Brain microvascular endothelial cell (primary cell): Measurements from ENCODE around the gene USF3.
A peak's percentile ranks its signal among the peaks of the same experiment; 100 is the strongest.

ENCODE experiments used
- DNase-seq: peaks from one replicate; pipeline ENCODE4 v3.0.0-alpha.2; 2020
- H3K27ac ChIP-seq: fragments of 250-450 bp; sonication (Bioruptor Pico); 2 replicates; pipeline ENCODE4 v1.5.1; 2020; ENCODE audit warnings: mild to moderate bottlenecking, moderate library complexity
- H3K27me3 ChIP-seq: fragments of 250-450 bp; sonication (Bioruptor Pico); replicated peaks from 2 replicates; pipeline ENCODE4 v1.5.1; 2020; ENCODE audit warnings: mild to moderate bottlenecking
- H3K36me3 ChIP-seq: fragments of 250-450 bp; sonication (Bioruptor Pico); replicated peaks from 2 replicates; pipeline ENCODE4 v1.5.1; 2020; ENCODE audit warnings: mild to moderate bottlenecking
- H3K4me3 ChIP-seq: 2 replicates; pipeline ENCODE4 v1.5.1; 2011; ENCODE audit warnings: low read depth, mild to moderate bottlenecking, control low read depth, low read length, moderate library complexity
- CTCF ChIP-seq: IDR thresholded peaks from 2 replicates; pipeline ENCODE4 v1.5.1; 2011; ENCODE audit warnings: low read depth, mild to moderate bottlenecking, moderate library complexity, low read length, control low read depth, inconsistent platforms; ENCODE audit errors: missing control alignments
- in situ Hi-C: cut with HindIII; loops from 2 replicates; pipeline ENCODE4 v1.10.0; 2017; ENCODE audit warnings: low sequenced_read_pairs, low pct_ligation_motif_present

The USF3 gene

DNA sequence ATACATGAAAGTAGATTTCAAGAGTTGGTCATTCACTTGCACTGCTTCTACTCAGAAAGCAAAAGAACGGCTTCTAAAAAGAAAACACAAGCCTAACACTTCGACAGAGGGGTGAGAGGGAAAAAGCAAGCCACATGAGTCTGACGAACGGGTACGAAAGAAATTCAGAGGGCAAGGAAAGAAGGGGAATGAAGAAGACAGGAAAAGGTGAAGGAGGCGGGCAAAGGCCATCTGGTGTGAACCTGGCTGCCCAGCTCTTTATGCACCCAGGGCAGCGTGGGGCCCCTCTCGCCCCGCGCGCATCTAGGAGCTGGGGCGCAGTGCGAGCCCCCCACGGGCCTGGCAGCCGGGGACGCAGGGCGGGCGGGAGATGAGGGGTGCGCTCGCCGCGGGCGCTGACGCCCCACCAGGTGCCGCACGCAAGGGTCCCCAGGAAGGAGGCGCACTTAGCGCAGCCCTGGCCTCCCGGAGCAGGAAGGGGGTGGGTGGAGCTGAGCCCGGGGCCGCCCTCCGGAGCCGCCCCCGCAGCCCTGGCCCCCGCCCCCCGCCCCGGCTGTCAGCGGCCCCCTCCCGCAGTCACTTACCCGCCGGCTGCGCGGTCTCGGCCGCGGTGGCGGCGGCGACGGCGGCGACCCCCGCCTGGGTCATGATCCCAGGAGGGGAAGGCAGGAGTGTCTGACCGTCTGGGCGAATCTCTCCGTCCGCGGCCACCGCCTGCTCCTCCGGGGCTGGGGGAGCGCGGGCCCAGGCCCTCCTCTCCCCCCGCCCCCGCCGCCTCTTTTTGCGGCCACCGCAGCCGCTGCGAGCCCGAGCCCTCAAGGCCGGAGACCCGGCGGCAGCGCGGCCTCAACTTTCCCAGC is at the start of gene USF3:
Gene USF3, minus strand, starts transcription at position 857 of the 860 bp plus-strand sequence. CDS start 21,764 bp downstream, outside the sequence.
- in situ Hi-C loops = no loop called here
- Histone ChIP-seq H3K36me3 (no peaks in the 10 kb centered on the region), H3K27me3 (no peaks in the 10 kb centered on the region), H3K4me3 (peak within 1 kb of the TSS; percentile 75), H3K27ac (peak within 1 kb of the TSS; percentile 84)
- DNase-seq = peak; percentile 22
- TF ChIP-seq CTCF = no peak

- DNase-seq = peak; percentile 91
- peak; percentile 68 for TF ChIP-seq CTCF
- peak within 1 kb of the TSS; percentile 97 for H3K27ac ChIP-seq
Measured at GRCh38 chr3:113745756-113746547, 49.5 kb upstream of the USF3 start, which contains the start of gene NAA50. Gene NAA50, minus strand, starts transcription at chr3:113746249. Its CDS starts 300 bp downstream, at chr3:113745949.

DNA sequence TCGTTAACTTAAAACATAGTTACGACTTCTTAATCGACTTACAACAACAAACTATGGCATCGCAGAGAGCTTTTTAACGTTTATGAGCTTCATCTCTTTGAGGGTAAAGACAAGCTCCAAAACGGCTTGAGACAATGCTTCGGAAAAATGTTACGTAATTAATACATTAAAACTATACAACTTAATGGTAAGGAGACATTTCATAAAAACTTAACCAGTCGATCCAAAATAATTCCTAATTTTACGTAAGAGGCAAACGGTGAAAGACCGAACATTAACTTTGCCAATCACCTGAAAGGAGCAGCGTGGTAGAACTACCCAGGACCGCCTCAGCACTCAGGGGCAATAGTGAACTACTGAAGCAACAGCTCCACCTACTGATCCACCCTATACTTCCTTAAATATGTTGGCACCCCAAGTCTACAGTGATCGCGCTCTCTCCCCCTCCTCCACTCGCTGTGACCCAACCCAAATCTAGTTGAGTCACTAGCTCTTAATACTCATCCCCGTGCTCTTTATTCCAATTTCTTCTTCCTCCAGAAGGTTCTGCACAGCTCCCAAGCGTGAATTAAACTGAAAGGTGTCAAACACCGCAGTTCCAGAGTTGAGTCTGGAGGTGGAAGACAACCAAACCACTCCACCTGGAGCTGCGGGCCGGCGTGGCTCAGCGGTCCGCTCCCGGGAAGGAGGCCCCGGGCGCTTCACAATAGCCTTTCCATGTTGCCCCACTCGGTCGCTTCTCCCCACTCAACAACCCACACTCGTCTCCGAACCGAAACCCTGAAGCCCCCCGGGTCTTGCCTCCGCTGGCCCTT is 48.7 kb upstream of the USF3 start:
- no peaks in the 10 kb centered on the region for H3K27me3 ChIP-seq
- peak overlapping the region; percentile 94 for H3K4me3 ChIP-seq
- no peaks in the 10 kb centered on the region for H3K36me3 ChIP-seq
- DNase-seq = peak; percentile 86
- peak; percentile 72 for TF ChIP-seq CTCF
- in situ Hi-C loops = no loop called here
- H3K27ac ChIP-seq = peak overlapping the region; percentile 97

More at GRCh38 chr3:113745756-113746547, 49.5 kb upstream of the USF3 start, which contains the start of gene NAA50:
- in situ Hi-C loops = no loop called here
- Histone ChIP-seq H3K36me3 (no peaks in the 10 kb centered on the region), H3K27me3 (no peaks in the 10 kb centered on the region), H3K4me3 (peak within 1 kb of the TSS; percentile 94)

DNA sequence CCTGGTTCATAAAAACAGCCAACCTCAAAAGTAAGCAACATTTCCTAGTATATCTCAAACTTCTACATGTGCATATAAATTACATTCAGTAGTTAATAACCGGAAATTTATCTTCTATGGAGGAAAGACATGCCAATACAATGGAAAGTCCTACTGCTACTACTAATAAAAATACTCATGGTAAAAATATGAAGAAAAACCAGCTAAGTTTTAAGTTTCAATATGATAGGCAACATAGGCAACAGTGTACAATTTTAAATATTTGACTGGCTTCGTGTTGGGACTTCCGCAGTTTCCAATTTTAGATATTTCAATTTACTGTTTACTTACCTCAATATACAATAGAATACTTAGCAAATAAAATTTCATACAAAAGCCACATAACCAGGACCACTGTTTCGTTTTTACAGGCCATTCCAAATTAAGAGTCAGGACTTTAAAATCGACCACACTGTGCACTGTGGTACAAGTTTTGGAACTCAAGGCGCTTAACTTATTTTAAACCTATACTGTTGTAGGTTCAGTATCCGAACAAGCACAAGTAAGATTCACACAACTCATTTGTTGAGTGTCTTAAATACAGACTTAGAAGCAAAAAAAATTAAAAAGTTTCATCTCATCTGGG is 46.7 kb upstream of the USF3 start:
- Histone ChIP-seq H3K36me3 (no peaks in the 10 kb centered on the region), H3K27me3 (no peaks in the 10 kb centered on the region), H3K27ac (no peak overlapping the region), H3K4me3 (no peak overlapping the region)
- in situ Hi-C loops = no loop called here
- no peak for DNase-seq
- TF ChIP-seq CTCF = no peak

- in situ Hi-C loops = no loop called here
- Histone ChIP-seq H3K27ac (no peak overlapping the region), H3K4me3 (no peak overlapping the region), H3K36me3 (no peaks in the 10 kb centered on the region), H3K27me3 (no peaks in the 10 kb centered on the region)
- TF ChIP-seq CTCF = no peak
- DNase-seq = no peak
Measured at GRCh38 chr3:113741620-113742019, 45.2 kb upstream of the USF3 start.
